CD4-positive, alpha-beta T cell treated with Interleukin-17A for 1 hour (primary cell): ENCODE results near the gene FAM89B.

Source experiments
- DNase-seq: peaks from one replicate; pipeline ENCODE4 v3.0.0-alpha.2; 2020

The FAM89B gene

GRCh38 chr11:65591939-65592857 is 19.9 kb downstream of the FAM89B start:
- no peak for DNase-seq

- no peak for DNase-seq
Observed at GRCh38 chr11:65592858-65593517, 20.6 kb downstream of the FAM89B start.

GRCh38 chr11:65593518-65594414 is 21.4 kb downstream of the FAM89B start:
- peak; percentile 60 for DNase-seq

GRCh38 chr11:65595131-65595530 is 22.8 kb downstream of the FAM89B start:
- DNase-seq = no peak

GRCh38 chr11:65595543-65596281 is 23.4 kb downstream of the FAM89B start, which contains the start of gene KCNK7:
Gene KCNK7, minus strand, starts transcription at chr11:65595800. Its CDS starts 28 bp downstream, at chr11:65595772.
- DNase-seq = no peak

- no peak for DNase-seq
Observed at GRCh38 chr11:65596520-65596919, 24.2 kb downstream of the FAM89B start.

GRCh38 chr11:65598258-65598699 is 25.9 kb downstream of the FAM89B start:
- no peak for DNase-seq

GRCh38 chr11:65599216-65599954 is 27.0 kb downstream of the FAM89B start:
- no peak for DNase-seq

GRCh38 chr11:65599955-65600246 is 27.6 kb downstream of the FAM89B start:
- no peak for DNase-seq

GRCh38 chr11:65604258-65604657 is 31.9 kb downstream of the FAM89B start:
- DNase-seq = no peak

GRCh38 chr11:65606876-65607613 is 34.7 kb downstream of the FAM89B start:
- DNase-seq = no peak

GRCh38 chr11:65607614-65608426 is 35.5 kb downstream of the FAM89B start:
- DNase-seq = no peak

GRCh38 chr11:65609229-65609628 is 36.9 kb downstream of the FAM89B start:
- no peak for DNase-seq

- DNase-seq = no peak
Observed at GRCh38 chr11:65609665-65610064, 37.3 kb downstream of the FAM89B start.

GRCh38 chr11:65610404-65610803 is 38.1 kb downstream of the FAM89B start:
- DNase-seq = no peak

GRCh38 chr11:65611028-65611757 is 38.9 kb downstream of the FAM89B start:
- DNase-seq = no peak

GRCh38 chr11:65611758-65612603 is 39.6 kb downstream of the FAM89B start:
- DNase-seq = no peak

GRCh38 chr11:65612691-65613090 is 40.4 kb downstream of the FAM89B start:
- no peak for DNase-seq
